CD4-positive, alpha-beta T cell treated with Interferon alpha-2 for 1 hour (primary cell): ENCODE data around the gene SAMD4B.

Experiments used
- DNase-seq, 2 donors: peaks; one replicate each; pipeline ENCODE4 v3.0.0-alpha.2; 2020 to 2022

Gene SAMD4B

GRCh38 chr19:39397360-39398296 lies 55.4 kb downstream of the SAMD4B start:
- peak; percentile 93 to 95 for DNase-seq

- DNase-seq, result peak; percentile 72 to 89
These were observed 56.2 kb downstream of the SAMD4B start for GRCh38 chr19:39398297-39398864.

DNA sequence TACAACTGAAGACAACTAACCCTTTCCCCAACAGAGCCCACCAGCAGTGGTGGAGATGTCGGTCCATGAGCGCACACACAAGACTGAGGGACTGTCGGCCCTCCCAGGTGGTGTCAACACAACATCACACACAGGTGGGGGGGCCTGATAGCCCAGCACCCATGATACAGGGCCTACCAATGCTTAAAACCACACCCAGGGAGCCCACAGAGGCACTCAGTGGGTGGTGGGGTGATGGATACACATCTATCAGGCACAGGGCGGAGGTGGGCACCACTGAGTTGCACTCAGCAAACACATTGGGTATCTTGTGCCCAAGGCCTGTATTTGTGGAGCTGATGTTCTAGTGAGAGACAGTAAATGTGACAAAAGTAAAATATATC lies 57.4 kb downstream of the SAMD4B start:
- DNase-seq, result no peak

DNA sequence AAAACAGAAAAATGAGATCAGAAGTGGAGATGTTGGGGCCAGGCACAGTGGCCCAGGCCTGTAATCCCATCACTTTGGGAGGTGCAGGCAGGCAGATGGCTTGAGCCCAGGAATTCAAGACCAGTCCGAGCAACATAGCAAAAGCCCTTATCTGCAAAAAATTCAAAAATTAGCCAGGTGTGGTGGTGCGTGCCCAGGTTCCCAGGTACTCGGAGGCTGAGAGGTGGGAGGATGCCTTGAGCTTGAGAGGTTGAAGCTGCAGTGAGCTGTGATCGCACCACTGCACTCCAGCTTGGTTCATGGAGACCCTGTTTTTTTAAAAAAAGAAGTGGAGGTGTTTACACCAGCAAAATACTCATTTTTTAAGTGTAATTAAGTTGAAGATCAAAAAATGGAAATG lies 57.8 kb downstream of the SAMD4B start:
- no peak for DNase-seq

DNA sequence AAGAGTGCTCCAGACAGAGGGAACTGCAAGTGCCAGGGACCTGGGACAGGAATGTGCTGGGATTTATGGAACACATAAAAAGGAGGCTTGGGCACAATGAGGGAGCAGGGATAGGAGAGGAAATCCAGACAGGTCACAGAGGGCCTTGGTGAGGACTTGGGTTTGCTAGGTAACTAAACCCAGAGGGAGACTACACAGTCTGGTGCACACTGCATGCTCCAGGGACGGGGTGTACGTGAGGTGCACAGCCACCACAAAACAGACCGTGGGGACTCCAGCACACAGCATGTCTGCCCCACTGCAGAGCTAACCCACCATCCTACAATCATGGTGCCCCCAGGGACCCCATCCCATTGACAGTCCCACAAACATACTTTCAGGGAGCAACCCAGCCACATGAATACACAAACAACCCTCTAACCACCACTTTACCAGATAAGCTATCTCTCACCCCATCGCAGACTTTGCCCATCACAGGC lies 58.9 kb downstream of the SAMD4B start:
- no peak for DNase-seq

DNA sequence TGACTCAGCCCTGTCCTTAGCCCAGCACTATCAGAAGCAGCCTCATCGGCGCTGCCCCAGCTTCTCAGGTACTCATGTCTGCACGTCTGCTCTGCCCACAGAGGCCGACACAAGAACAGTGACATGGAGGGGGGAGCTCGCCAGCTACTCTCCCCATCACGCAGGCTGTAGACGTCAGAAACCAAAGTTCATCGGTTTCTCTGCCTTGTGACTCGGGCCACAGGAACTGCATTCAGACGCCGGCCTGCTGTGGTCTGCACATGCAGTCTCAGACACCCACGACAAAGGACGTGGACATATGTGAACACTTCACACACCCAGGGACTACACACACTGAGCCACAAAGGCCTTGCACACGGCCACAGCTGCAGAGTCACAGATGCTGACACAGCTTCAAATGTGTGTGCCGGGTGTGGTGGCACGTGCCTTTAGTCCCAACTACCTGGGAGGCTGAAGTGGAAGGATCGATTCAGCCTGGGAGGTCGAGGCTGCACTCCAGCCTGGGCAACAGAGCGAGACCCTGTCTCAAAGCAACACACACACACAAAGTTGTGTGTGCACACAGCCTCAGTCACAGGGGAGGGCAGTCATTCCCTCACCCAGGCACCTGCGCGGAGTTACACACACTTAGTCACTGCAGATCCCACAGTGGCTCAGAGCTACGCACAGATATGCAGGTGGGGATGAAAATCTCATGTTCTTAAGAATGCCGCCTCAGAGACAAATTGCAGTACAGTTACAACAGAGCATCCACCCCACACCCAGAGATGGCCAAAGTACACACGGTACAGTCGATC lies 59.5 kb downstream of the SAMD4B start:
- peak; percentile 89 to 92 for DNase-seq

DNA sequence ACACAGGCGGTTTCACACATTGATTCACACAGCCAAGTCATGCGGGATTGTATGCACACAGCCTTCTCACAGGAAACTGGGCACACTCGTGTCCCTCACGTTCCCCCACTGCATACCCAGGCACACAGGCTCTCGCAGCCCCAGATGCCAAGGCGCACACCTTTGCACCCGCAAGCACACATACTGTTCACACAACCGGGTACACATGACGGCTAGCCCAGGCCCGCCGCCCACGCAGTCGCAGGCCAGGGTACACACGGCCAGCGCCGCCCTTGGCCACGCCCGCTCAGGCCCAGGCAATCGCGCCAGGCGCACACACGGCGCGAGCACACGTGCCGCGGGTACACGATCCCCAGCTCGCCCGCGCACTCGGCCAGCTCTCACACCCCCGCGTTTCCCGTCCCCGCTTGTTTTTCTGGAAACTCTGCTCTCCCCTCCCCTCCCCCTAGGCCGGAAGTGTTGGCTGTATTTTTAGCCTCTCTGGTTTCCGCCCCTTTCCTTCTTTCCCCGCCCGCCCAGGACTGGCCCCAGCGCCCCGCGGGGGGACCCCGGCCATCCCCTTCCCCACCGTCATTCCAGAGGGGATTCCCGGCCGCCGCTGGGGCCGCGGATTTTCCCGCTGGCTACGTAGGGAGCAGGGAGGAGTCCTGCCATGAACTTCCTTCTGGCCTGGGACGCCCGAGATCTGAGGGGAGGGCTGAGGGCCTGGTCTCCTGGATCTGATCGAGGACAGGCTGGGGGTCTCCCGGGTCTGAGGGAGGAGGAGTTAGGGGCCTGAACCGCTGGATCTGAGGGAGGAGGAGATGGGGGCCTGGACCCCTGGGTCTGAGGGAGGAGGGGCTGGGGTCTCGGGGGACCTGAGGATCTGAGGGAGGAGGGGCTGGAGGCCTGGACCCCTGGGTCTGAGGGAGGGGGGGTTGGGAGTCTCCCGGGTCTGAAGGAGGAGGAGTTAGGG lies 60.4 kb downstream of the SAMD4B start:
- peak; percentile 94 to 96 for DNase-seq

- peak; percentile 99 for DNase-seq
These were observed 61.4 kb downstream of the SAMD4B start for GRCh38 chr19:39403331-39404312.

- DNase-seq, result peak; percentile 56 to 62
These were observed 63.2 kb downstream of the SAMD4B start for GRCh38 chr19:39405261-39405957.

DNA sequence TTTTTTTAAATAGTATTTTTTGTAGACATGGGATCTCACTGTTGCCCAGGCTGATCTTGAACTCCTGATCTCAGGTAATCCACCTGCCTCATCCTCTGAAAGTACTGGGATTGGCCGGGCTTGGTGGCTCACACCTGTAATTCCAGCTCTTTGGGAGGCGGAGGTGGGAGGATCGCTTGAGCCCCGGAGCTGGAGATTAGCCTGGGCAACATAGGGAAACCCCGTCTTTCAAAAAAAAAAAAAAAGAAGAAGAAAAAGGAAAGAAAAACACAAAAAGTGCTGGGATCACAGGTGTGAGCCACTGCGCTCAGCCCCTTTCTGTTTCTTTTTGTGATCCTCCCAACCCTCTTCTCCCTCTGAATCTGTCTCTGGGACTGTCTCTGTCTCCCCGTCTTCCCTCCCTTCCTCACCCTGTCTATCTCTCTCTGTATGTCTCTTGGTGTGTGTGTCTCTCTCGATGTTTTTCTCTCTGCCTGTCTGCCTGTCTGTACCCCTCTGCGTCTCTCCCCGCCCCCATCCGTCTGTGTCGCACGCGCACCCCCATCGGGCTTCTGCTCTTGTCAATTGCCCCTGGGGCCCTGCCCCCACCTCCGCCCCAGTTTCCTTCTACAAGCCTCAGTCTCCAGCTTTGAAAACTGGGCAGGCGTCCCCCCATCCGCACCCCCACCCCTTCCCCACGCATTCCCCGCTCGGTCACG lies 63.9 kb downstream of the SAMD4B start:
- peak; percentile 94 to 96 for DNase-seq

GRCh38 chr19:39406656-39407409 lies 64.6 kb downstream of the SAMD4B start, which contains the start of gene ZFP36:
Gene ZFP36, plus strand, starts transcription at chr19:39406847. Its CDS starts 58 bp downstream, at chr19:39406905.
- peak; percentile 94 to 96 for DNase-seq

DNA sequence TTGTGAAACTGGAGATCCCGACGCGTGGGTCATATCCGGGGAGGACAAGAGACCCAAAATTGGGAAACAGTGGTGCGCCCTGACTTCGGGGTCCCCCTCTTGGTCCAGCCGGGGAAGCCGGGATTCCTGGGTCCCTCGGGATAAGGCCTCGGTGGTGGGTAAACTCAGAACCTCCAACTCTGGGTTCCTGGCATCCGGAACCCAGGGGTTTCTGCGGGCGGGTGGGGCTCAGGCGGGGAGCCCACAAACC lies 65.1 kb downstream of the SAMD4B start:
- DNase-seq, result no peak

DNA sequence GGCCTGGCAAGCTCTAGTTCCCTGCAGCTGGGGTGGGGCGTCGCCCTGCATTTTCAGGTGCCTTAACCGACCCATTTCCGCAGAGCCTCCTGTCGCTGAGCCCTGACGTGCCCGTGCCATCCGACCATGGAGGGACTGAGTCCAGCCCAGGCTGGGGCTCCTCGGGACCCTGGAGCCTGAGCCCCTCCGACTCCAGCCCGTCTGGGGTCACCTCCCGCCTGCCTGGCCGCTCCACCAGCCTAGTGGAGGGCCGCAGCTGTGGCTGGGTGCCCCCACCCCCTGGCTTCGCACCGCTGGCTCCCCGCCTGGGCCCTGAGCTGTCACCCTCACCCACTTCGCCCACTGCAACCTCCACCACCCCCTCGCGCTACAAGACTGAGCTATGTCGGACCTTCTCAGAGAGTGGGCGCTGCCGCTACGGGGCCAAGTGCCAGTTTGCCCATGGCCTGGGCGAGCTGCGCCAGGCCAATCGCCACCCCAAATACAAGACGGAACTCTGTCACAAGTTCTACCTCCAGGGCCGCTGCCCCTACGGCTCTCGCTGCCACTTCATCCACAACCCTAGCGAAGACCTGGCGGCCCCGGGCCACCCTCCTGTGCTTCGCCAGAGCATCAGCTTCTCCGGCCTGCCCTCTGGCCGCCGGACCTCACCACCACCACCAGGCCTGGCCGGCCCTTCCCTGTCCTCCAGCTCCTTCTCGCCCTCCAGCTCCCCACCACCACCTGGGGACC lies 65.6 kb downstream of the SAMD4B start:
- peak; percentile 74 to 81 for DNase-seq

DNA sequence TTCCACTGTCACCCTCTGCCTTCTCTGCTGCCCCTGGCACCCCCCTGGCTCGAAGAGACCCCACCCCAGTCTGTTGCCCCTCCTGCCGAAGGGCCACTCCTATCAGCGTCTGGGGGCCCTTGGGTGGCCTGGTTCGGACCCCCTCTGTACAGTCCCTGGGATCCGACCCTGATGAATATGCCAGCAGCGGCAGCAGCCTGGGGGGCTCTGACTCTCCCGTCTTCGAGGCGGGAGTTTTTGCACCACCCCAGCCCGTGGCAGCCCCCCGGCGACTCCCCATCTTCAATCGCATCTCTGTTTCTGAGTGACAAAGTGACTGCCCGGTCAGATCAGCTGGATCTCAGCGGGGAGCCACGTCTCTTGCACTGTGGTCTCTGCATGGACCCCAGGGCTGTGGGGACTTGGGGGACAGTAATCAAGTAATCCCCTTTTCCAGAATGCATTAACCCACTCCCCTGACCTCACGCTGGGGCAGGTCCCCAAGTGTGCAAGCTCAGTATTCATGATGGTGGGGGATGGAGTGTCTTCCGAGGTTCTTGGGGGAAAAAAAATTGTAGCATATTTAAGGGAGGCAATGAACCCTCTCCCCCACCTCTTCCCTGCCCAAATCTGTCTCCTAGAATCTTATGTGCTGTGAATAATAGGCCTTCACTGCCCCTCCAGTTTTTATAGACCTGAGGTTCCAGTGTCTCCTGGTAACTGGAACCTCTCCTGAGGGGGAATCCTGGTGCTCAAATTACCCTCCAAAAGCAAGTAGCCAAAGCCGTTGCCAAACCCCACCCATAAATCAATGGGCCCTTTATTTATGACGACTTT lies 66.4 kb downstream of the SAMD4B start:
- DNase-seq, result peak; percentile 64 to 76

DNA sequence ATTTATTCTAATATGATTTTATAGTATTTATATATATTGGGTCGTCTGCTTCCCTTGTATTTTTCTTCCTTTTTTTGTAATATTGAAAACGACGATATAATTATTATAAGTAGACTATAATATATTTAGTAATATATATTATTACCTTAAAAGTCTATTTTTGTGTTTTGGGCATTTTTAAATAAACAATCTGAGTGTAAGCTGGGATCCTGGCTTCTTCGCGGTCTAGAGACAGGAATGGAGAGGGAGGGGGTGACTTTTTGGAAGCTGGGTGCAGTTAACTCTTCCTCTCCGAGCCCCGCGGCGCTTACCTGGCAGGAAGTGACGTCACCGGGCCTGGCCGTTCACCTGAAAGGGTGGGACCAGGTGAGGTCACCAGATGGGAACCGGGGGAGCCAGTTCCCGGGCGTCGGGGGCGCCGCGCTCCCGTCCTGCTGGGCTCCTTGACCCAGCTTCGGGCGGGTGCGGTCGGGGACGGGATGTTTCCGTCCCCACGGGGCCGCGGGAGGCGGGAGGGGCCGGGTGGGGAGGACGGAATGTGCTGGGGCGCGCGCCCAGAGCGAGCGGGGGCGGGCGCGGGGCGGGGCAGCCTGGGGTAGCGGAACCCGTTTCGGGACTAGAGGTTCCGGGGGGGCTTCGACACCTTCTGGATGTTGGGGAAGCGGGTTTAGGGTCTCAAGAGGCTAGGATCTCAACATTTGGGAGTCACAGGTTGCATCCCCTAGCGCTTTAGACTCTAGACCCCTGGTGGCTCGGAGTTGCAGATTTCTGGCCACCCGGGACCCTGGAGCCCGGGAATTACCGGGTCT lies 67.2 kb downstream of the SAMD4B start:
- peak; percentile 95 for DNase-seq
